Loucy (cell line): ENCODE measurements around the gene IL22RA2.

Source experiments
- CTCF ChIP-seq: fragments of 200-600 bp; sonication (generic); conservative IDR thresholded peaks from 2 replicates; pipeline ENCODE4 v1.5.1; 2014; ENCODE audit warnings: mild to moderate bottlenecking, antibody characterized with exemption, low read length
- EZH2phosphoT487 ChIP-seq: fragments of 200-600 bp; IDR thresholded peaks from 2 replicates; pipeline ENCODE4 v1.6.1; 2018; ENCODE audit warnings: antibody characterized with exemption, mild to moderate bottlenecking, moderate library complexity, borderline replicate concordance

- TF ChIP-seq CTCF, result no peak
- no peak for TF ChIP-seq EZH2phosphoT487
Observed at GRCh38 chr6:137155830-137156229, 17.6 kb downstream of the IL22RA2 start.
